Astrocyte of the hippocampus (primary cell): ENCODE results near the gene TNIK.

Source experiments
- DNase-seq: peaks from one replicate; pipeline ENCODE4 v3.0.0; 2011; ENCODE audit warnings: low read depth, low spot score

Gene TNIK

DNA sequence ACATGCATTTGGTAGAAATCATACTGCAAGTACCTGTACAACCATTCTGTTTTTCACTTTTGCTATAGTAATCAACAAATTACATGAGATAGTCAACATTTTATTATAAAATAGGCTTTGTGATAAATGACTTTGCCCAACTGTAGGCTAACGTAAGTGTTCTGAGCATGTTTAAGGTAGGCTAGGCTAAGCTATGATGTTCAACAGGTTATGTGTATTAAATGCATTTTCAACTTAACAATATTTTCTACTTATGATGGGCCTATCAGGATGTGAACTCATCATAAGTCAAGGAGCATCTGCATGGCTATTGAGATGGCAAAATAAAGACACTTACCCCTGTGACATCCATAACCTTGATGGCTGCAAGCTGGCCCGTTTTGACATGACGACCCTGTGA lies 232.4 kb downstream of the TNIK start:
- no peak for DNase-seq

DNA sequence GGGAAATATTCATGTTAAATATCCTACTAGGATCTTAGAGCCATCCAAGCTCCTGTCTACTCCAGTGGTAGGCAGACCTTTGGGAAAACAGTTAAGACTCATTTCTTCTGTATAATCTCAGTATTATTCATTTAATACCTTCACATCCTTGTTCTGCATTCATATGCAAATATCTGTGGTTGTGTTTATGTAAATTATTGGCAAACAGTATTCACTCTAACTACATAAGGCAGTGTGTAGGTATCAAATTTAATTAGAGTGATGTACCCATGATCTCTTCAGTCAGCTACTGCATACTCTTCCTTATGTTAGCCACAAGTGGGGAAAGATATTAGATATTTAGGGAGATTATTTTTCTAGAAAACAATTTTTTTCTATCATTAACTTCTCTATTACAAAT lies 232.8 kb downstream of the TNIK start:
- DNase-seq: no peak

DNA sequence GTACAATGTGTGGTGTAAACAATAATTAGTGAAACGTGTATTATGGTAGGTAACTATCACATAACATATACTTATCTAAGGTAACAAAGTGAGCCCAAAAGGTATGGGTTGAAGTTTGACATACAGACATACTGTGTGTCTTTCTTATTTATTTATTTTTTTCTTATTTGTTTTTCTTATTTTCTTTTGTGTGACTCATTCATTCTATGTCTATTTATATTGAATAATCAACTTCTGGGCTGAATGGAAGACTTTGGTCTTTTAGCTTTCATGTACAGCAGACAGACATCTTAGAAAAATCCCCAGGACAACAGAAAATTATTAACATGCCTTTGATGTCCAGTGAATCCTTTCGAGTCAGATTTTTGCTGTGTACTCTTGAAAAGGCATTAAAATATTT lies 233.4 kb downstream of the TNIK start:
- no peak for DNase-seq

DNA sequence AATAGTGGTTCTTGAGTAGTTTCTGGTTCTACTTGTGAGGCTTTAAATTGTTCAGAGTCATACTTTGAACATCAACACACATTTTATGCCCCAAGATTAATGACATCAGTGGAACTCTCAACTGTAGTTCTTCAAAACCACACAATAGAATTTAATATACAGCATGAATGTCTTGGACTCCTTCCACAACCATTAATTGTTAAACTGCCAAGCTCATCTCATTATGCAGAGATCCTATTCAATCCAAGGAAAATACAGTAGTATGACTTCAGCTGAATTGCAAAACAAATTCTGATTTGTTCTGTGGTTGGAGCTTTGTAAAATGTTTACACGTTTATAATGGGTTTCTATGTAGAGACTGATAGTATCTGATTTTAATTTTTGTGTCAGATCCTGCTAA lies 234.5 kb downstream of the TNIK start:
- DNase-seq: peak; percentile 91

DNA sequence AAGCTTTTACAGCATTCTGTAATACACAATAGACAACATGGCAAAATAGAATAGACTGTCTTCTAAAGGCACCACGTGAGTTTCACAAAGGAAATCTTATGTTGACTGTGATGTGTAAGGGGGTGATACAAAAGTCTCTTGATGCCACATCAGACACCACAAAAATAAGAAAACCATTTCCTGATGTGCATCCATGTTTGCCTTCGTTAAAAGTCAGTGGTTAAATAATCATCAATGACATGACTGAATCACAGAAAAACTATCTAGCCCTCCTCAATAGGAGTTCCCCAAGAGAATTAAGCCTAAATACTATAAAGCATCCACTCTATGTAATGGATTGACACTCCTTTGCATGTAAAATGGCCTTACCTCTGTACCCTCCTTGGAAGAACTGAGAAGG lies 235.0 kb downstream of the TNIK start:
- no peak for DNase-seq

DNA sequence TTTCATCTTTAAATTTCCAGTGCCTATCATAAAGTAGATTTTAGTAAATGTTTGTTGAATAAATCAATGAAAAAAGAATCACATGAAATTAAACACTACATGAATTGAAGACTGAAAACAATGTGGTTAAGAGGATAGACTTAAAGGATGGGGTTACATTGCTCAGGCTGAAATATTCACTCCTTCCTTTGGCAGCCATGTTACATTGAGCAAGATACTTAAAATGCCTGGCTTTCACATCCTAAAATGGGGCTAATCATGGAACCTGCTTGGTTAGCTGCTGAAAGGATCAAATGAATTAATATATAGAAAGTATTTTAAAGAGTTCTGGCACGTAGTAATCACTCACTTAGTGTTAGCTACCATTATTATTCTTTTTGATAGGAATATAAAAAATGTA lies 236.8 kb downstream of the TNIK start:
- DNase-seq: no peak

DNA sequence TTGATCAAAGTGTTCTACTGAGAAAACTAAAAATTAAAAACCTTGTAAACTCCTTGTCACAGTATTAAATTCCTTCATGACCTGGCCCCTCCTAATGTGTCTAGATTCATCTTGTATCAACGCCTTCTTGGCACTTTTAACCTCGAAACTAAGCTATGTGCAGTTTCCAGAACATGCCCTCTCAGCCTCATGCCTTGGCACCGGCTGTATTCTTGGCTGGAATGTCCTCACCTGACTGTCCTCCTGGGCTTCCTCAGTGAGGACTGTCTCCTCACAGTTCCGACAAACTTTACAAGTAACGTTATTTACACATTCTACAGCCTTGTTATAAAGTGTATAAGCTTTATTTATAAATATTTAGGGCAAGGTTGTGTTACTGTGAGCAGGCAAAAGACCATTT lies 237.2 kb downstream of the TNIK start:
- no peak for DNase-seq

DNA sequence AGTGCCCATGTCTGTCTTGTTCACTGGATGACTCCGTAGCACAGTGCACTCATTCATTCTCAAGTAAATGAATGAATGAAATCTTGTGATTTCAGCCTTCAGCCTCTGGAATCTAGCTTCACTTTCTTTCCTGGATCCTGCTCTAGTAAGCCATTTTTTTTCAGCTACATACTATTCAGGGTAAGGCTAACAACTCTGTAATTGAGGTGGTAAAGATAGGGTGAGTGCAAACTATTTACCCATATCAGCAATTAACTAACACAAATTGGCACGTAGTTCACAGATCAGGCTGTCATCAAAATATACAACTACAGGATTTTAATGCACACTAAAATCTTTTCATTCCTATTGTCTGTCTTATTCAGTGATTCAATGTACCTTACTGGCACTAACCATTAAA lies 238.6 kb downstream of the TNIK start:
- DNase-seq: no peak

DNA sequence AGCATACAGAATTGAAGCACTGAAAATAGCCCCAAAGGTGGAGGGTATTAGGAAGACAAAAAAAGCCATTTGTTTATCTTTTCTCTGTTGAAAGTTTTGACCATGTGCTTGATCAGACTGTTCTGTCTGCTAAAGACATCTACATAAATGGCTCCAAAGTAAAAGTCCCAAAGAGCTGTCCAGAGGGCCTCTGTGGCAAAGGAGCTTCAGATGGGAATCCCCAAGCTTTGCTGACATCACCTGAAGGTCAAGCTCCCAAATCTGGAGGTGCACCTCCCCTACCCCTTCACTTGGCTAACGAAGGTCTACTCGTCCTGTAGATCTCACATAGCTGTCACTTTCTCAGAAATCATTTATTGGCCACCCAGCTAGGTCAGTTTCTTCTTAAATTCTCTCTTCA lies 239.1 kb downstream of the TNIK start:
- DNase-seq: no peak

DNA sequence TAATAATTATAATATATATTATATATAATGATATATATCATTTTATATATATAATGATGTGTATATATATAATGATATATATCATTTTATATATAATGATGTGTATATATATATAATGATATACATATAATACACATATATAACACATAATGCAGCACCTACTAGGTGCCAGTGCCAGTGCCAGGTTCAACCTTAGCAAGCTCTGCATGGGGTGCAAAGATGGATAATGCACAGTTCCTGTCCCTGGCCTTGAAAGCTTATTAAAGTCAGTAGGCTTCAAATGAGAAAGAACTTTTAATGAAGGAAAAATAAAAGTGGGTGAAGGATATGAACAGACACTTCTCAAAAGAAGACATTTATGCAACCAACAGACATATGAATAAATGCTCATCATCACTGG lies 240.9 kb downstream of the TNIK start:
- no peak for DNase-seq

DNA sequence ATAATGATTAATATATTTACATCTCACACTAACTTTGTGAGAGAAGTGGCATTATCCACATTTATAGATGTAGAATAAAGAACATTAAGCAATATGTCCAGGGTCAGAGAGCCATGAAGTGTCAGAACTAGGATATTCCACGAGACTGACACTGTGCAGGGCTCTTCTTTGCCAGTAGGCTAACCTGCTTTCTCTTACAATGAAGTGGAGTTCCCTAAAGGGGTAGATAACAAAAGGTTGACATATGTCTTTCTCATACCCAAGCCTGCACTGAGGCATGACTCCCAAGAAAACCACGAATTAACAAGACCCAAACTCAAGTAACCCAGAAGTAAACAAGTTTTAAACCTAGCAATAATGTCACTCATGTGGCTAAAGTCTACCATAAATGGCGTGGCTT lies 242.1 kb downstream of the TNIK start:
- DNase-seq: no peak

DNA sequence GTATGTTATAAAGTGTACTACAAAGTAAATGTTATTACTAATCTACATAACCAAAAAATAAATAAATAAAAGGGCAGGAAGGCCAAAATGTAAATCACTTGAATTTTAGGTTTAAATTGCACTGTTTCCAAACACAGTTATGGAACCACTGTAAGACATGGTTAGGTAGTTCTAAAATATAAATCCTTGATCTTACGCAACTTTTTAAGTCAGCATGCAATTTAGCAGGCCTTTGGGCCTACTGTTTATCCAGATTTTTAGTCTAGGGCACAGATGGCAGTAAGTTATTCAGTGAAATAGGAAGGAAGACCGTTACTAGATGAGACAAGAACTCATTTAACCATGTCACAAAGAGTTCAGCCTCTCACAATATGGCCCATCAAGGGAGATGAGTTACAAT lies 246.3 kb downstream of the TNIK start:
- no peak for DNase-seq

DNA sequence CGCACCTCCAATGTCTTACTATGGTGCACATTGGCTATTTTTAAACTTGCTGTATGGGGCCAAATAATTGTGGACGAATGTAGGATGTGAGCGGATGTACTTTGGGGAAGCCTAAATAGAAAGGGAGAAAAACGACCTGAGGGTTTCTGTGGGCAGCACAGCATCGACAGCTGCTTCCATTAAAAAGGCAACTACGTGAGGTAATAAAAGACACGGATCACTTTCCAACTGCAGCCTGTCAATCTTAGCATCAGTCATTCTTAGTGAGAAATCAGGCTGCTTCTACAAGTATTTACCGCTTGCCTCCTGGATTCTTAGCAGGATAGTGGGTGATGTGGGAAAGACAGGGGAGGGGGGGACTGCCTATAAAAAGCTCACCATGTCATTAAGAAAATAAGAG lies 247.0 kb downstream of the TNIK start:
- DNase-seq: no peak

DNA sequence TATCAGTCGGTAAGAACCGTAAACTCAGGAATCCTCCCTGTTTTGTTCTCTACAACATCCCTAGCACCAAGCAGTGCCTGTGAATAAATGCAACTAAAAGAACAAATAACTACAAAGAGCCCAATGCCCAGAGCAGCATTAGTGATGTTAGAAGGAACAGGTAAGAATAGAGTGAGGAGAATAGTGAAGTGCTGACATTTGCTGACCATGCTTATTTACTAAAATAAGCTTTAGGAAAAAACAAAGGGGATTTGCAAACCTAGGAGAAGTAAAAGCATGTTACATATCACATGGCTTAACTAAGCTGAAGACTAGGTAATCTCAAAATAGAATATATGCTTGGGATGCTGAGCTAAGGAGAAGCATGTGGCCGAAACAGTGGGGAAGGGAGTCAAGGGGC lies 247.6 kb downstream of the TNIK start:
- DNase-seq: no peak

DNA sequence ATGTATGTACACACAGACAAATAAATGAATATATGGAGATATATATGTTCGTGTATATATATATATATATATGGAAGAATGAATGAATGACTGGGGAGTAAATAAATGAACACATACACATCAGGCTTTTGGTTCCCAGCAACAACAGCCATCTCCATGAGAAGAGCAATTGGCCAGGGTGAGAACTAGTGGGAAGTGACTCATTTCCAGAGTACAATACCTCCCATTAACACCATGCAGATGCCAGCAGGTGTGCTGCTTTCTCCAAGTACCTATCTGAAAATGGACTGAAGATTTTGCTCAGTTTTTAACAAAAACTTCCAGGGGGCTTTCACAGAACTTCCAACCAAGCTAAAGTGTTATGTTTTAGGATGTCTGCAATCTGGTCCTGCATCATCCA lies 253.9 kb downstream of the TNIK start:
- no peak for DNase-seq

DNA sequence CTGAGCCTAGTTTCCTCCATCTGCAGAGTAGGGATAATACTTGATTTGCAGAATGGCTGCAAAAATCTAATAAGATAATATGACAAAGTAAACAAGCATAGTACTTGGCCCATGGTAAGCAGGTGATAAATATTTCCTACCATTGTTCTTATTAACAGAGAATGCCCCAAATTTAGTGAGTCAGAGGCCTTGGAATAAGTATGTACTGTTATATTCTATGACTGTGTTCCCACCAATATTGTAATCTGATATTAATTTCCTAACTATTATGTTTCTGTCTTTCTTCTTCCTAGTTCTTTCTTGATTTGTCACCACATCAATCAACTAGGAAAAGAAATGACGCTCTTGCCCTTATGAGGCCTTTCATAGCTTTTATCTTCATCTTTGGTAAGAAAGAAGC lies 255.3 kb downstream of the TNIK start:
- no peak for DNase-seq

DNA sequence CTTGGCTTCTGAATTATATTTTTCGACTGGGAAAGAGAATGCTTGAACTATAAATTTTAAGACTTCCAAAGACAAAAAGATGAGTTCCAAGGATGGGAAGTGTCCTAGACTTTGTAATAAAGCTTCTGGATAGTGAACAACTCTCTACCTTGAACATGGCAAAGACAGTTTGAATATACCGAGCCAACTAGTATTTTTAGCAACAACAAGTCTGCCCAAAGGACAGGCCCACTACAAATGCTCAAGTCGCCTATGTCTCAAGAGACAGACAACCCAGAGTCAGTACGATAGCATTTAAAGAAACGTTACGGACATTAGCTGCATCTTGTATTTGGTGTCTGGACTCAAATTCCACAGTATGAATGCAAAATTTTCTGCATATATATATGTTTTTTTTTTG lies 258.4 kb downstream of the TNIK start:
- no peak for DNase-seq

DNA sequence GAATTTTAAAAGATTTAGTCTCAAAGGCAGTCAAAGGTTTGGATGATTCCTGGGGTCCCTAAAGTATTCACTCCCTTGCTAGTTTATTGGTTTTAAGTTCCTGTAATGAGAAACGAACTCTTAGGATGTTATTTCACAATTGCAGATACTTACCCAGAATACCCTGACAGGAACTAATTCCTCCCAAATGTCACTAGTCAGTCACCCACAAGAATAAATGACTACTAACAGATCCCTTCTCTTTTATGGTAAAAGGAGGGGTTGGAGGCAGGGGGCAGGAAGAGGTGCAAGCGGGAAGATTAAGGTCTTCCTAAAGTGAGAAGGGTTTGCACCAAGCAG lies 259.5 kb downstream of the TNIK start:
- DNase-seq: no peak

DNA sequence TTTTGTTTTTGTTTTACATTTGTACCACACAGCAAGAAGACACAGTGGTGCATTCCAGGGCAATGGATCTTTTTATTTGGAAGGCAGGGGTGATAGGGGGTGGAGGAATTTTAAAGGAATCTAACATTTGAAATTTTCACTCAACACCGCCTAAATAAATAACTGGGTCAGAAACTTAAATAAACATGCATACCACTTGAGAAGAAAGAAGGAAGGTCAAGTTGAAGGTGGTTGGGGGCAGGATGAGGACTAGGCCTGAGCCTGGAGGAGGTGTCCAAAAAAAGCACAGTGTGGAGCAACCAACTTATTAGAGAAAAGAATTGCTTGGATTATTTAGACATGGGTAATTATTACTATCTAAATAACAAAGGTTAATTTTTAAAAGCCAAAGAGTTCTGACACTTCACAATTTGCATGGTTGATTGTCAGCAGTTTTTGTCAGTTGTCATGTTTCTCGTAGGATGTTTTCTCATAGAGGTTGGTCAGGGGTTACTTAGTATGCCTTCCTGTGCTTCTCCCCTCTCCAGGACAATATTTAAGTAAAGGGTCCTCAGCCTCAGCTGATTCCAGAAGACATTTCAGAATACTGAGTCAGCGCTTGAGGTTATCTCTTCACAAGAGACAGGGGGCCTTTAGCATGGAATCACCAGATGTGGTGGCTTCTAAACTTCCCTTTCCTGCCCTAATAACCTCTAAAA lies 260.0 kb downstream of the TNIK start:
- no peak for DNase-seq

DNA sequence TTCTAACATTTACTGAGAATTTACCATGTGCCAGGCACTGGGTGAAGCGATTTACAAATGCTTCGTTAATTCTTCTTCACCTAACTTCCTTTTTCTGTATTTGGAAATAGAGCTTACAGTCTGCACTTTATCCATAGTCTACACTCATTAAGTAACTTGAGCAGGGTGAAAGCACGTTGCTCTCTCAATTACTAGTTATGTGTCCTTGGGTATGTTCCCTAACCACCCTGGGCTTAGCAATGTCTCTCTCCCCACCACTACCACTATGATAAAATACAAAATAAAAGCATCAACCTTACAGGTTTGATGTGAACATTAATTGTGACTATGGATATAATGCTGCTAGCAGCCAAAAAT lies 260.8 kb downstream of the TNIK start:
- no peak for DNase-seq

DNA sequence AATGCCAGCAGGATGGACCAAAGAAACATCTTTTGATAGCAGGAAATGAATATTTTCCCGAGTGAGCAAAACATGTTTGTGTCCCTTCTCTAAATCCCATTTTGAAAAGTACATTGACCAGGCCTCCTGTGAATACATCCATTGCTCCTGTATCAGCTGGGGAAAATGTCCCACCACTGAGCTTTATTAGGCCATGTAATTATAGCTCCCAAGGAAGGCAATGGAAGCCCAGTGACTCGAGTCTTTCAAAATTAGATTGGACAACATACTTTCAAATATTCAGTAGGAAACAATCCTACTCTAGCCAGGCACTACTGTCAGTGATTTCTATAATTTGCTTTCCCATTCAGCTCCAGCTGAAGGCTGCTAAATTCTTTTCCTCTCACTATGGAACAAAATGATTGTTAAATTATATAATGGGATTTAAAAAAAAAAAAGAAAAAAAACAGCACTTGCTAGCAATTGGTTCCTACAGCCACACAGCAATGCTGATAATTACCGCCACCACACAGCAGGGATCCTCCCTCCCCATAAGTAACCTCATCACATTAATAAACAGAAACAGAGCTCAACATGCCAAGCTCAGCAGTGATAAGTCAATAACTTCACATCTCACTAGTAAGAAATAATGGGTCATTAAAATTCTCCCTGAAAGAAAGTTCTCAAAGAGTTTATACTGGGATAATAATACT lies 261.3 kb downstream of the TNIK start:
- no peak for DNase-seq

DNA sequence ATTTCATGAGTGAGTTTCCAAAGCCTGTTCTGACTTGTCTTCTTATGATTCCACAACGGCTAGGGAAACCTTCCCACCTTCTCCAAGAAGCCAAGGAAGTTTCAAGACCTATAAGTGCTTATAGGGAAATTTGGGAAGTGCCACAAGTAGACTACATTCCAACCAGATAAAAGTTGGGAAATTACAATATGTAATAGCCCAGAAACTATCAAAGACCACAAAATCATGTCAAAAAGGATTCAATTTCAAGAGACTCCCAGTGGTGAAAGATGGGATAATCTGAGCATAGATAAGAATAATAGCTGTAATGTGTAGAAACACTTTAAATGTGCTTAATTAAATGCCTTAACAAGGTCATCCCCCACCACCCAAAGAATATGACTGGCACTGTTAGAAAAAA lies 264.5 kb downstream of the TNIK start:
- DNase-seq: no peak

DNA sequence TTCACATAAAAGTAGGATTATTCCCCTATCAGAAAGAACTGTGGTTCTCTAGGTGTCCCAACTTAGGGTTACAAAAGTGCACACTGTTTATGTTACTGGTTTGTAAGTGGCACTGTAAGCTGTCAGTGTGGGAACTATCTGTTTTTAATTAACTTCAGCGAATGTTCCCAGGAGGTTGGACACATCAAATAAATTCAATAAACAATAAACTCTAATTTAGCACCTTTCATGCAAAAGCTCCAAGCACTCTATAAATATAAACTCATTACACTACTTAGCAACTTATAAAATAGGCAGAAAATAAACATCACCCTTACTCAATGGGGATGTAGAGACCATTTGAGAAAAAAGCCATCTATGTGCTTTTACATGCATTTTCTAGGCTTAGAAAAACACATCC lies 265.2 kb downstream of the TNIK start:
- no peak for DNase-seq

DNA sequence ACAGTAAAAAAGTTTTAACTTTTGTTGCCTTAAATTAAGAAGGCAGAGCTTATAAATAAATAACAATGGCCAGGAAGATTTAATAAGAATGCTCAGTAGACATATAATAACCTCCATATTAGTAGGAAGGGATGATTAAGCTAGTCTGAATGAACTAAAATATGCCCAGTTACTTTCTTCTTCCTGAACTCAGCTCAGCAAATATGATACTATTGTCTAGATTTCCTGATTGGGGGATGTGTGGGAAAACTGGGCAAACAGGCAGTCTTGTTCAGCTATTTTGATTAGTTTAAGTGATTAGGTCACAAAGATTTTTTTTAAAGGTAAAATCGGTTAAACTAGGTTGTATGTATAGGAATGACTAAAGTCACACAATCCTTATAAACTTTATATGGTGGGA lies 266.5 kb downstream of the TNIK start:
- DNase-seq: no peak
